Astrocyte (in vitro differentiated cells and primary cell): ENCODE data around the gene TMTC1.

ENCODE experiments used
- CTCF ChIP-seq: IDR thresholded peaks from 2 replicates; pipeline ENCODE4 v1.5.1; 2011; ENCODE audit warnings: low read depth, mild to moderate bottlenecking, inconsistent platforms, low read length, moderate library complexity; ENCODE audit not compliant: insufficient read depth
- EZH2 ChIP-seq: IDR thresholded peaks from 2 replicates; pipeline ENCODE4 v1.6.1; 2012; ENCODE audit warnings: mild to moderate bottlenecking, low read length, inconsistent platforms; ENCODE audit not compliant: insufficient read depth

GRCh38 chr12:29655861-29656260 lies 127.9 kb downstream of the TMTC1 start:
- TF ChIP-seq CTCF (no peak), EZH2 (no peak)
